Measurements from ENCODE around the gene SLC25A51. TPM values are rescaled to one million over a fixed set of nuclear protein-coding genes. Genes with fewer than 3 reads are reported as not detected.
"Not testable (repeated sequence)": the region's sequence is repeated elsewhere in the genome, so short reads cannot be mapped to it uniquely, and the experiment has no call there.

The SLC25A51 gene
- total and polyA plus RNA-seq, 2 donors from 2014 or later = 10.7 to 25.5 TPM

DNA sequence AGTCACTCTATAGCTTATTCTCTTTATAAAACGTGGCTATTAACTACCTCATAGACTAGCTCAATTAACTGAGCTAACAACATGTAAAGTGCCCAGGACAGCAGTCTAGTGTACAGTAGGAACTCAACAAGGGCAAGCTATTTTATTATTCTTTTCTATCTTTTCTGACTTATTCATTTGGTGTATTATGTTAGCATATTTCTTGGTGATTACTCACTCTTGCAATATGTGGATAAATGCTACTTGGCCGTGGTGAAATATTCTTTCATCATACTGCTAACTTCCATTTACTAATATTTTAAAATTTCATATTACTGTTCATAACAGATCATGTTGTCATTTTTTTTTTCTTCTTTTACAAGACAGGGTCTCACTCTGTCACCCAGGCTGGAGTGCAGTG, 4.9 kb downstream of the SLC25A51 start:
- no peak for FAIRE-seq
- no peak overlapping the region for H3K9ac ChIP-seq (ENCODE audit: low read length in 3 of 3)
- peaks cover 4 to 12% (median 10%) of the 10 kb centered on the region in 3 donors for H3K4me1 ChIP-seq (ENCODE audit: control insufficient read depth in 2 of 3, insufficient read depth in 2 of 3, low read depth in 1 of 3, low read length in 3 of 3)
- peaks cover 3 to 26% (median 6%) of the 10 kb centered on the region in 3 donors for H3K36me3 ChIP-seq (ENCODE audit: control insufficient read depth in 2 of 3, insufficient read depth in 3 of 3, low read length in 3 of 3)
- no peak overlapping the region for H3K4me3 ChIP-seq (ENCODE audit: low read length in 3 of 3)
- TF ChIP-seq, protein P1, sequence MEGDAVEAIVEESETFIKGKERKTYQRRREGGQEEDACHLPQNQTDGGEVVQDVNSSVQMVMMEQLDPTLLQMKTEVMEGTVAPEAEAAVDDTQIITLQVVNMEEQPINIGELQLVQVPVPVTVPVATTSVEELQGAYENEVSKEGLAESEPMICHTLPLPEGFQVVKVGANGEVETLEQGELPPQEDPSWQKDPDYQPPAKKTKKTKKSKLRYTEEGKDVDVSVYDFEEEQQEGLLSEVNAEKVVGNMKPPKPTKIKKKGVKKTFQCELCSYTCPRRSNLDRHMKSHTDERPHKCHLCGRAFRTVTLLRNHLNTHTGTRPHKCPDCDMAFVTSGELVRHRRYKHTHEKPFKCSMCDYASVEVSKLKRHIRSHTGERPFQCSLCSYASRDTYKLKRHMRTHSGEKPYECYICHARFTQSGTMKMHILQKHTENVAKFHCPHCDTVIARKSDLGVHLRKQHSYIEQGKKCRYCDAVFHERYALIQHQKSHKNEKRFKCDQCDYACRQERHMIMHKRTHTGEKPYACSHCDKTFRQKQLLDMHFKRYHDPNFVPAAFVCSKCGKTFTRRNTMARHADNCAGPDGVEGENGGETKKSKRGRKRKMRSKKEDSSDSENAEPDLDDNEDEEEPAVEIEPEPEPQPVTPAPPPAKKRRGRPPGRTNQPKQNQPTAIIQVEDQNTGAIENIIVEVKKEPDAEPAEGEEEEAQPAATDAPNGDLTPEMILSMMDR (IDR thresholded peaks at IDR 0.05; ENCODE audit: borderline replicate concordance, extremely low read depth, insufficient read depth) = no peak
- no peak overlapping the region for H3K27ac ChIP-seq (ENCODE audit: low read depth in 2 of 2, low read length in 2 of 2)
- H3K27me3 ChIP-seq (ENCODE audit: control insufficient read depth, insufficient read depth, low read length) = no peaks in the 10 kb centered on the region
- H3K9me3 ChIP-seq (ENCODE audit: control insufficient read depth in 2 of 3, insufficient read depth in 1 of 3, low read length in 3 of 3) = no peaks in the 10 kb centered on the region
- no peak for DNase-seq
- intact Hi-C loops (cut with DNase I) = no loop called here

DNA sequence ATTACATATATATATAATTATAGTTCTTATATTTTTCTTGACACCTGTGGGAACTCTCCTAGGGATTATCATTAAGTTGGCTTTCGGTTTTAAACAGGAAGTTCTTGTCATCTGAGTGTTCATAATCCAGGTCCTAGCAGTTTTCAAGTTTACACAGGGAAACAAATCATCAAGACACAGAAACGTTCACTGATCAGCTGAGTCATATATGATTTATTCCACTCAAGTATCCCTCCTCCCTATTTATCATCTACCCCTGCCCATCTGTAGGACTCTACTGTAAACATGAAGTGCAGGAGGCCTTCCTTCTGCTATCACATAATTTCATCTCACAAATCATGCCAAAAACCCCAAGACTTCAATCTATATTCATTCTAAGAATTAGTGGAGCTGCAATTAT, 6.3 kb downstream of the SLC25A51 start:
- Histone ChIP-seq H3K4me1 (ENCODE audit: control insufficient read depth in 2 of 3, insufficient read depth in 2 of 3, low read depth in 1 of 3, low read length in 3 of 3) (peaks cover 1 to 7% (median 5%) of the 10 kb centered on the region in 3 donors), H3K9me3 (ENCODE audit: control insufficient read depth in 2 of 3, insufficient read depth in 1 of 3, low read length in 3 of 3) (no peaks in the 10 kb centered on the region), H3K27ac (ENCODE audit: low read depth in 2 of 2, low read length in 2 of 2) (no peak overlapping the region), H3K36me3 (ENCODE audit: control insufficient read depth in 2 of 3, insufficient read depth in 3 of 3, low read length in 3 of 3) (peaks cover 3 to 31% (median 11%) of the 10 kb centered on the region in 3 donors), H3K9ac (ENCODE audit: low read length in 3 of 3) (no peak overlapping the region), H3K27me3 (ENCODE audit: control insufficient read depth, insufficient read depth, low read length) (no peaks in the 10 kb centered on the region), H3K4me3 (ENCODE audit: low read length in 3 of 3) (no peak overlapping the region)
- TF ChIP-seq, protein P1 (IDR thresholded peaks at IDR 0.05; ENCODE audit: borderline replicate concordance, extremely low read depth, insufficient read depth) = no peak
- DNase-seq = no peak
- no peak for FAIRE-seq
- intact Hi-C loops (cut with DNase I) = no loop called here

DNA sequence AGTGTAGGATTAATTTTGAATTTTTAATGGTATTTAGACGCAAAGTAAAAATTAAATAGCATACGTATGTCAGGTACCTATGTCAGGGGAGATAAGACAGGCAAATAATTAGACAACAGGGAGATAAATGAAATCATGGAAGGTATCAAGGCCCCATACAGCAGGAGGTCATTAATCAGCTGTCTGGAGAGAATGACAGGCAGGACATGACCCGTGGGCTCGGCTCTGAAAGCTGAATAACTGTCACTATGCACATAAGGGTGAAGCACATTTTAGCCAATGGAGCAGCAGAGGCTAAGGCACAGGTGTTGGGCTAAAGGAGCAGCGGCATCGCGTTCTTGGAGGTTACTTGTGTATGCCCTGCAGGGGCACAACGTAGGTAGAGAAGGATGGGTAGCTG, 11.9 kb downstream of the SLC25A51 start:
- H3K27me3 ChIP-seq (ENCODE audit: control insufficient read depth, insufficient read depth, low read length) = no peaks in the 10 kb centered on the region
- H3K27ac ChIP-seq (ENCODE audit: low read depth in 2 of 2, low read length in 2 of 2) = no peak overlapping the region
- no peaks in the 10 kb centered on the region for H3K4me1 ChIP-seq (ENCODE audit: control insufficient read depth in 2 of 3, insufficient read depth in 2 of 3, low read depth in 1 of 3, low read length in 3 of 3)
- H3K4me3 ChIP-seq (ENCODE audit: low read length in 3 of 3) = no peak overlapping the region
- H3K9me3 ChIP-seq (ENCODE audit: control insufficient read depth in 2 of 3, insufficient read depth in 1 of 3, low read length in 3 of 3) = no peaks in the 10 kb centered on the region
- no peak for DNase-seq
- peaks cover 5 to 18% (median 11%) of the 10 kb centered on the region in 3 donors for H3K36me3 ChIP-seq (ENCODE audit: control insufficient read depth in 2 of 3, insufficient read depth in 3 of 3, low read length in 3 of 3)
- intact Hi-C loops (cut with DNase I) = no loop called here
- H3K9ac ChIP-seq (ENCODE audit: low read length in 3 of 3) = no peak overlapping the region
- TF ChIP-seq, protein P1 (IDR thresholded peaks at IDR 0.05; ENCODE audit: borderline replicate concordance, extremely low read depth, insufficient read depth) = no peak
- FAIRE-seq = no peak

DNA sequence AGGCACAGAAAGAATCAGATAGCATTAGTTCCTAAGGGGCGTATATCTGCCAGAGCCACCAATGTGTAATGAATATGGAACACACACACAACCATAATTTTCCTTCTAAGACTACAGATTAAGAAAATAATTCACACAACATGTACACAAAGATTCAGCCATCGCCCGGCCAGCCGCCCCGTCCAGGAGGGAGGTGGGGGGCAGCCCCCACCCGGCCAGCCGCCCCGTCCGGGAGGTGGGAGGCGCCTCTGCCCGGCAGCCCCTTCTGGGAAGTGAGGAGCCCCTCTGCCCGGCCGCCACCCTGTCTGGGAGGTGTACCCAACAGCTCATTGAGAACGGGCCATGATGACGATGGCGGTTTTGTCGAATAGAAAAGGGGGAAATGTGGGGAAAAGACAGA, 12.9 kb downstream of the SLC25A51 start:
- H3K27ac ChIP-seq (ENCODE audit: low read depth in 2 of 2, low read length in 2 of 2); H3K9ac ChIP-seq (ENCODE audit: low read length in 3 of 3); H3K27me3 ChIP-seq (ENCODE audit: control insufficient read depth, insufficient read depth, low read length); H3K9me3 ChIP-seq (ENCODE audit: control insufficient read depth in 2 of 3, insufficient read depth in 1 of 3, low read length in 3 of 3); intact Hi-C loops (cut with DNase I); DNase-seq; H3K4me1 ChIP-seq (ENCODE audit: control insufficient read depth in 2 of 3, insufficient read depth in 2 of 3, low read depth in 1 of 3, low read length in 3 of 3); H3K4me3 ChIP-seq (ENCODE audit: low read length in 3 of 3); FAIRE-seq: not testable (repeated sequence)
- H3K36me3 ChIP-seq (ENCODE audit: control insufficient read depth in 2 of 3, insufficient read depth in 3 of 3, low read length in 3 of 3) = peaks cover 5 to 15% (median 11%) of the 10 kb centered on the region in 3 donors

Measured in kidney (tissue), 14 donors.